Measurements from ENCODE around the gene KCTD10. TPM values are rescaled to one million over a fixed set of nuclear protein-coding genes. Genes with fewer than 3 reads are reported as not detected.

Gene KCTD10
- total RNA-seq, 1 donor from 2014 or later: 74.5 TPM

GRCh38 chr12:109473006-109473405, 4.1 kb downstream of the KCTD10 start:
- no peak for DNase-seq

GRCh38 chr12:109469517-109469916, 7.6 kb downstream of the KCTD10 start:
- DNase-seq: peak; percentile 17

GRCh38 chr12:109467978-109468676, 9.0 kb downstream of the KCTD10 start:
- peak; percentile 67 for DNase-seq

GRCh38 chr12:109466821-109467220, 10.3 kb downstream of the KCTD10 start:
- DNase-seq: no peak

- DNase-seq: no peak
These were observed 10.8 kb downstream of the KCTD10 start for GRCh38 chr12:109466305-109466704.

- peak; percentile 34 for DNase-seq
These were observed 12.3 kb downstream of the KCTD10 start for GRCh38 chr12:109464642-109465351.

GRCh38 chr12:109463756-109464155, 13.3 kb downstream of the KCTD10 start:
- peak; percentile 35 for DNase-seq

GRCh38 chr12:109462868-109463692, 14.0 kb downstream of the KCTD10 start:
- peak; percentile 95 for DNase-seq

- peak; percentile 78 for DNase-seq
These were observed 15.0 kb downstream of the KCTD10 start for GRCh38 chr12:109461846-109462756.

GRCh38 chr12:109461049-109461845, 15.9 kb downstream of the KCTD10 start:
- DNase-seq: peak; percentile 66

GRCh38 chr12:109460538-109460937, 16.6 kb downstream of the KCTD10 start:
- no peak for DNase-seq

- DNase-seq: no peak
These were observed 17.9 kb downstream of the KCTD10 start for GRCh38 chr12:109459247-109459646.

- DNase-seq: peak; percentile 47
These were observed 18.3 kb downstream of the KCTD10 start for GRCh38 chr12:109458771-109459208.

- peak; percentile 68 for DNase-seq
These were observed 19.0 kb downstream of the KCTD10 start for GRCh38 chr12:109458086-109458485.

- DNase-seq: no peak
These were observed 21.4 kb downstream of the KCTD10 start for GRCh38 chr12:109455706-109456105.

GRCh38 chr12:109452489-109452888, 24.6 kb downstream of the KCTD10 start:
- DNase-seq: no peak

GRCh38 chr12:109451400-109451799, 25.7 kb downstream of the KCTD10 start:
- no peak for DNase-seq

- DNase-seq: no peak
These were observed 26.1 kb downstream of the KCTD10 start for GRCh38 chr12:109450980-109451379.

- DNase-seq: no peak
These were observed 27.1 kb downstream of the KCTD10 start for GRCh38 chr12:109449845-109450532.

- no peak for DNase-seq
These were observed 28.3 kb downstream of the KCTD10 start for GRCh38 chr12:109448707-109449390.

Measured in dermis blood vessel endothelial cell (primary cell).